GM23248 (cell line): ENCODE measurements around the gene MYORG. TPM values are rescaled to one million over a fixed set of nuclear protein-coding genes. Genes with fewer than 3 reads are reported as not detected.

Source experiments
- DNase-seq: peaks from one replicate; pipeline ENCODE4 v3.0.0-alpha.2; 2015
- H2AFZ ChIP-seq: fragments of 200-600 bp; sonication (generic); 2 replicates; pipeline ENCODE4 v1.6.1; 2016; ENCODE audit warnings: antibody characterized with exemption
- H3F3A ChIP-seq: fragments of 200-600 bp; sonication (generic); 2 replicates; pipeline ENCODE4 v1.6.1; 2016; ENCODE audit warnings: mild to moderate bottlenecking, antibody characterized with exemption, mixed run types; ENCODE audit not compliant: insufficient read depth
- H3K27ac ChIP-seq: fragments of 200-600 bp; sonication (generic); 2 replicates; pipeline ENCODE4 v1.5.1; 2016; ENCODE audit warnings: mild to moderate bottlenecking
- H3K27me3 ChIP-seq: fragments of 200-600 bp; sonication (generic); replicated peaks from 2 replicates; pipeline ENCODE4 v1.6.1; 2016; ENCODE audit warnings: mild to moderate bottlenecking; ENCODE audit not compliant: insufficient read depth
- H3K36me3 ChIP-seq: fragments of 200-600 bp; sonication (generic); 2 replicates; pipeline ENCODE4 v1.6.1; 2016; ENCODE audit warnings: low read depth, mild to moderate bottlenecking
- H3K4me1 ChIP-seq: fragments of 200-600 bp; sonication (generic); 2 replicates; pipeline ENCODE4 v1.6.1; 2016; ENCODE audit warnings: mild to moderate bottlenecking; ENCODE audit not compliant: insufficient read depth
- H3K4me2 ChIP-seq: fragments of 200-600 bp; sonication (generic); one replicate; pipeline ENCODE4 v1.6.1; 2016; ENCODE audit warnings: mild to moderate bottlenecking; ENCODE audit not compliant: unreplicated experiment
- H3K4me3 ChIP-seq: fragments of 200-600 bp; sonication (generic); 2 replicates; pipeline ENCODE4 v1.5.1; 2016; ENCODE audit warnings: mild to moderate bottlenecking
- H3K79me2 ChIP-seq: fragments of 200-600 bp; sonication (generic); 2 replicates; pipeline ENCODE4 v1.6.1; 2016; ENCODE audit warnings: mild to moderate bottlenecking; ENCODE audit not compliant: insufficient read depth
- H3K9ac ChIP-seq: fragments of 200-600 bp; sonication (generic); 2 replicates; pipeline ENCODE4 v1.6.1; 2016; ENCODE audit warnings: mild to moderate bottlenecking
- H3K9me2 ChIP-seq: fragments of 200-600 bp; sonication (generic); 2 replicates; pipeline ENCODE4 v1.6.1; 2016; ENCODE audit warnings: mixed run types, mild to moderate bottlenecking, moderate library complexity; ENCODE audit not compliant: insufficient read depth
- H3K9me3 ChIP-seq: fragments of 200-600 bp; sonication (generic); one replicate; pipeline ENCODE4 v1.6.1; 2017; ENCODE audit warnings: low read depth
- H4K20me1 ChIP-seq: fragments of 200-600 bp; sonication (generic); 2 replicates; pipeline ENCODE4 v1.6.0; 2016; ENCODE audit not compliant: insufficient read depth
- EZH2 ChIP-seq: fragments of 200-600 bp; sonication (generic); IDR thresholded peaks from 2 replicates; pipeline ENCODE4 v1.6.1; 2018; ENCODE audit warnings: antibody characterized with exemption, mild to moderate bottlenecking; ENCODE audit not compliant: insufficient read depth, poor library complexity, severe bottlenecking
- EZH2phosphoT487 ChIP-seq: fragments of 200-600 bp; sonication (generic); IDR thresholded peaks from 2 replicates; pipeline ENCODE4 v1.6.1; 2018; ENCODE audit warnings: antibody characterized with exemption, moderate library complexity, mild to moderate bottlenecking, low read depth; ENCODE audit not compliant: insufficient read depth
- WGBS, 2 experiments: methylation state at CpG; one replicate each; pipeline ENCODE4 v1.1.6; 2015 to 2017; ENCODE audit warnings: low lambda C conversion rate in 2 of 2, low coverage in 1 of 2; ENCODE audit errors: missing lambda C conversion rate in 2 of 2; 5-methylcytosine and 5-hydroxymethylcytosine counted together
- in situ Hi-C: fragments of 300-500 bp; cut with MboI; formaldehyde crosslinking; loops from 2 replicates; pipeline ENCODE4 v1.15.0; 2020
- polyA plus RNA-seq: library from polyadenylated mRNA; unstranded; fragments of >200 nt; fragmentation: Nextera tagmentation; extraction: Ambion mirVana; gene quantifications from 2 replicates; pipeline ENCODE4 v1.2.1, GENCODE V29; 2016
- total RNA-seq: library from RNA; depleted of rRNA; stranded (reverse); fragments of >200 nt; shearing (Covaris generic); gene quantifications from 2 replicates; pipeline ENCODE4 v1.2.3, GENCODE V29; 2014

The MYORG gene
- total and polyA plus RNA-seq, 2 experiments from 2014 or later, result 0.73 to 1.1 TPM

GRCh38 chr9:34399729-34400128 lies 23.0 kb upstream of the MYORG start:
- in situ Hi-C loops, result loop anchor here (10.0 kb wide), 1 partner anchor 195 kb away; no protein-coding TSS in a partner anchor
- Histone ChIP-seq H3K79me2 (no peaks in the 10 kb centered on the region), H3K9me3 (no peaks in the 10 kb centered on the region), H3K4me2 (no peak overlapping the region), H3K4me1 (no peaks in the 10 kb centered on the region), H2AFZ (no peak overlapping the region), H3K27me3 (no peaks in the 10 kb centered on the region), H3K36me3 (peaks cover 9% of the 10 kb centered on the region; the same call in 1 of the 2 replicates), H3K27ac (no peak overlapping the region), H3F3A (peaks cover 11% of the 10 kb centered on the region), H3K9me2 (no peaks in the 10 kb centered on the region), H4K20me1 (peaks cover 3% of the 10 kb centered on the region; the same call in 1 of the 2 replicates), H3K9ac (no peak overlapping the region), H3K4me3 (no peak overlapping the region)
- TF ChIP-seq EZH2 (no peak), EZH2phosphoT487 (no peak)
- WGBS, 2 experiments, result 87 to 91% methylated on average over 4 of the region's 4 CpGs
- DNase-seq, result no peak

DNA sequence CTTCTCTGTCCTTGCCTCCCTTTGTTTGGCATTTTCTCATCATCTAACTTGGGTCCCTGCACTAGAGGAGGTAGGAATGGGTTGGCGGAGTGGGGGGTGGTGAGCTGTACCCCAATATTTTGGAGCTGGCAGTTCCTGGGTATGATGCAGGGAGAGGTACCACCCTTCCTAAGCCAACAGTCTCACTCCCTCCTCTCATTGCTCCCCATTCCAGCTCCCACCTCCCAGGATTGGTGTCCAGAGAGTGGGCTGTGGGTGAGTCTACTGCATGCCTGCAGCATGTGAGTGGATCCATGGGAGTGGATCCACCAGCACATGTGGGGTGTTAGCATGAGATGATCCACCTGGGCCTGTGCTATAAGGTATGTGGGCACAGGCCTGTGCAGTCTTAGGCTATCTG lies 22.2 kb upstream of the MYORG start:
- Histone ChIP-seq H3K4me3 (no peak overlapping the region), H4K20me1 (peaks cover 3% of the 10 kb centered on the region; the same call in 1 of the 2 replicates), H3K9ac (no peak overlapping the region), H3K27me3 (no peaks in the 10 kb centered on the region), H3K9me3 (no peaks in the 10 kb centered on the region), H3K79me2 (no peaks in the 10 kb centered on the region), H3K27ac (no peak overlapping the region), H3F3A (peaks cover 8% of the 10 kb centered on the region), H2AFZ (no peak overlapping the region), H3K4me1 (no peaks in the 10 kb centered on the region), H3K9me2 (no peaks in the 10 kb centered on the region), H3K4me2 (no peak overlapping the region), H3K36me3 (0 out of 2 replicates have a peak, but pooled peaks cover 6% of the 10 kb centered on the region)
- no peak for TF ChIP-seq EZH2phosphoT487
- no peak for TF ChIP-seq EZH2
- 100% methylated on average over 1 of the region's 1 CpG for WGBS, 2 experiments
- DNase-seq, result no peak
- in situ Hi-C loops, result no loop called here

DNA sequence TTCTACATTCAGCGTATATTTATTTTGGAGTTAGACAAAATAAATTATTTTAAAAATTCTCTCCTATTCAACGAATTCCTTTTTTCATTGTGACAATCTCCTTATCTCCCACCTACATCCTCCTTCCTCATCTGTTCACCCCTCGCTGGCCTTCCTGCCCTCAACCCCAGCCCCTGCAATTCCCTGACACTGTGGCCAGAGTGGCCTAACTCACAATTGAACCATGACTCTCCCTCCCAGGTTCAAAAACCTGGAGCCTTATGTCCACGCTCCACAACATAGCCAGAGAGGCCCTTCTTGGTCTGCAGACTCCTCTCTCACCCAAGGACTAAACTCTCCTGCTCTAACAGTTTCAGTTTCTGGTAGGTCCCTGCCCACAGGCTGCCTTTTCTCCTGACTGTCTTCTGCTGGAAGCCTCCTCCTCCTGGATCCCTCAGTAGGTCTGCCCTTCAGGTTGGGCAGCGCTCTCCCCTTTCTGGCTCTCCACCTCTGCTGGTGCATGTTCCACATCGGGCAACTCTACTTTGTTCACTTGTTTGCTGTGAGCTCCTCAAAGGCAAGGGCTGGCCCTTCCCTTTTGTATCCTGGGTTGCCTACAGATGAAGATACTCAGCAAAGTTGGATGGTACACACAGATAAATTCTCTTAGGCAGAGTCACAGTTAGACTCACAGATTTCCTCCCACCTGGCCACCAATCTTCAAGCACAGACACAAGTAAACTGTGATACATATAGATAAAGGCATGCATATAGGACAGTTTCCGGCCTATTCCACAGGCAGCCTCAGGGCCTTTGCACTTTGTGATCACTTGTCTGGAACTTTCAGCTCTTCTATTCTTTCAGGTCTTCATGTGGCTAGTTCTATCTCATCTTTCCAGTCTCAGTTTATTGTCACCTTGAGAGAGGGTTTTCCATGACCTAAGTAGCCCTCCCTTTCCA lies 19.8 kb upstream of the MYORG start:
- H3K27ac ChIP-seq, result no peak overlapping the region
- no peaks in the 10 kb centered on the region for H3K36me3 ChIP-seq
- TF ChIP-seq EZH2phosphoT487, result no peak
- TF ChIP-seq EZH2, result no peak
- no peaks in the 10 kb centered on the region for H3K9me2 ChIP-seq
- no peak for DNase-seq
- in situ Hi-C loops, result no loop called here
- no peaks in the 10 kb centered on the region for H3K4me1 ChIP-seq
- 64 to 74% methylated on average over 7 of the region's 7 CpGs for WGBS, 2 experiments
- H3K9me3 ChIP-seq, result no peaks in the 10 kb centered on the region
- no peaks in the 10 kb centered on the region for H4K20me1 ChIP-seq
- H2AFZ ChIP-seq, result no peak overlapping the region
- no peaks in the 10 kb centered on the region for H3K79me2 ChIP-seq
- no peaks in the 10 kb centered on the region for H3K27me3 ChIP-seq
- H3F3A ChIP-seq, result peaks cover 7% of the 10 kb centered on the region; the same call in 1 of the 2 replicates
- no peak overlapping the region for H3K4me2 ChIP-seq
- no peak overlapping the region for H3K9ac ChIP-seq
- no peak overlapping the region for H3K4me3 ChIP-seq

DNA sequence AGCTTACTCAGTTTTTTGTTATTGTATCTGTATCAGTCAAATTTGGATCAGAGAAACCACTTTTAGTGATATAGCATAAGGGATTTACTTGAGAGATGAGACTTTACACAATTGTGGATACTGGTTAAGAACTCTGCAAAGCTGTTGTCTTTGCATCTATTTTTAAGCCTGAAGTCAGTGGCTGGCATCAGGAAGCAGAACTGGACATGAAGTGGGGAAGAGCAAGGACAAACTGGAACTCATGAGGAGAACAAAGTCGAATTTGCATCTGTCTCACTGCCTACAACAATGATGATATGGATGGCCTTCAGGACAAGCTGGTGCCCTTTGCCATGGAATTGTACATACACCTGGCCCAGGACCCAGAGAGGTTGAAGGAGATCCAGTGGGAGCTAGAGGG lies 15.8 kb upstream of the MYORG start:
- no peaks in the 10 kb centered on the region for H3K9me3 ChIP-seq
- no peak overlapping the region for H2AFZ ChIP-seq
- no peaks in the 10 kb centered on the region for H3K79me2 ChIP-seq
- no peak overlapping the region for H3K4me3 ChIP-seq
- peaks cover 11% of the 10 kb centered on the region for H3F3A ChIP-seq
- no peak overlapping the region for H3K4me2 ChIP-seq
- H3K27ac ChIP-seq, result no peak overlapping the region
- no peak overlapping the region for H3K9ac ChIP-seq
- WGBS, 2 experiments, result 45 to 65% methylated on average over 1 of the region's 1 CpG
- no peaks in the 10 kb centered on the region for H3K27me3 ChIP-seq
- no peaks in the 10 kb centered on the region for H4K20me1 ChIP-seq
- no peaks in the 10 kb centered on the region for H3K9me2 ChIP-seq
- DNase-seq, result no peak
- in situ Hi-C loops, result no loop called here
- TF ChIP-seq EZH2 (no peak), EZH2phosphoT487 (no peak)
- H3K36me3 ChIP-seq, result no peaks in the 10 kb centered on the region
- no peaks in the 10 kb centered on the region for H3K4me1 ChIP-seq
